Adrenal gland (tissue), 5 donors: ENCODE data around the gene GPR68.

ENCODE experiments used
- CTCF ChIP-seq, 6 experiments: fragments of 450-650 bp in 4 of 6; fragments of 200-600 bp in 2 of 6; sonication (generic) in 1 of 6; IDR thresholded peaks; 1 replicate in 5 of 6; 2 replicates in 1 of 6; pipeline versions ENCODE4 v1.5.1 to v1.8.0; 2016 to 2021; ENCODE audit warnings: antibody characterized with exemption in 6 of 6, mild to moderate bottlenecking in 2 of 6, moderate library complexity in 1 of 6
- POLR2A ChIP-seq, 2 donors: fragments of 450-650 bp; IDR thresholded peaks; one replicate each; pipeline ENCODE4 v1.6.1; 2017; ENCODE audit warnings: antibody characterized with exemption in 2 of 2, mild to moderate bottlenecking in 2 of 2, moderate library complexity in 1 of 2
- donor health status: DM: no; HTN: no; CAD: no.

GRCh38 chr14:91250912-91251311 lies 6.4 kb upstream of the GPR68 start:
- TF ChIP-seq CTCF (IDR thresholded peaks at IDR 0.05) (no peak), POLR2A (IDR thresholded peaks at IDR 0.05) (no peak)
